ENCODE results near the gene ZNF26.
"Not testable (repeated sequence)": the region's sequence is repeated elsewhere in the genome, so short reads cannot be mapped to it uniquely, and the experiment has no call there.

The ZNF26 gene, protein sequence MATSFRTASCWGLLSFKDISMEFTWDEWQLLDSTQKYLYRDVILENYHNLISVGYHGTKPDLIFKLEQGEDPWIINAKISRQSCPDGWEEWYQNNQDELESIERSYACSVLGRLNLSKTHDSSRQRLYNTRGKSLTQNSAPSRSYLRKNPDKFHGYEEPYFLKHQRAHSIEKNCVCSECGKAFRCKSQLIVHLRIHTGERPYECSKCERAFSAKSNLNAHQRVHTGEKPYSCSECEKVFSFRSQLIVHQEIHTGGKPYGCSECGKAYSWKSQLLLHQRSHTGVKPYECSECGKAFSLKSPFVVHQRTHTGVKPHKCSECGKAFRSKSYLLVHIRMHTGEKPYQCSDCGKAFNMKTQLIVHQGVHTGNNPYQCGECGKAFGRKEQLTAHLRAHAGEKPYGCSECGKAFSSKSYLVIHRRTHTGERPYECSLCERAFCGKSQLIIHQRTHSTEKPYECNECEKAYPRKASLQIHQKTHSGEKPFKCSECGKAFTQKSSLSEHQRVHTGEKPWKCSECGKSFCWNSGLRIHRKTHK

DNA sequence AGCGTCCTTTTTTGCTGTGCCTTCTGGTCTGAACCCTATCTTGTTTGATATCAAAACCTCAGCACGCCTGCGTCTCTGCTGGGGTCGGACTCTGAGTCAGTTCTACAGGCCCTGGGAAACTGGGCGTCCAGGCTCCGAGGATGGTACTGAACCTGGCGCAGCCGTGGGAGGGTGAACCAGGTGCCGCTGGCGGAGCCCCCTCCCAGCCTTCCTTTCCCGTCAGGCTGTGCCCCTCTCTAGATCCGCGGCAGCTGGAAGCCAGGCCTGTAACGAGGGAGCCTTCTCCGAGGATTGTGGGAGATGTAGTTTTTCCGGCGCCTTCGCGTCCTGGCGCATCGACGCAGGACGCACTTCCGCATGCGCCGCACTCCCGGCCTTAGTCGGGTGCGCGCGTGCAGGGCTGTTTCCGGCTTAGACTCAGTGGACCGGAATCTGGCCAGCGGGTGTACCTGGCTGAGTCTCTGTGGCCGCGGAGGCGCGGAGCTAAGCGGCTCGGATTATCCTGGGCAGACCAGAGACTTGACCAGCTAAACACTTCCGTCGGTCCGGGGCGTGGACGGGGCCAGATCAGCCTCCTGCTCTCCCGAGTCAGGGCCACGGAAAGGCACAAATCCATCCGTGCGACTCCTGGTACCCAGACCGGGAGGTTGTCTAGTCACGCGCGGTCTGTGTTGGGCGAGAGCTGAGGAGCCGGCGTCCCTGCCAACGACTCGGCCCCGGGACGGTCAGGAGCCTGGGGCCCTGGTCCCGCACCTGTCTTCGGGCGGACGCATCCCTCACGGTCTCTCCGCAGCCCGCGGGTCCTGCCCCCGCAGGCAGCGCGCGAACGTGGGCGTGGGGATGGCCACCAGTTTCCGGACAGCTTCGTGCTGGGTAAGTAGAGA is at the start of gene ZNF26:
ZNF26 (plus strand) TSS at position 367 of the 884 bp plus-strand sequence; CDS start at position 841, 474 bp downstream.
- peak; percentile 87 for DNase-seq

DNA sequence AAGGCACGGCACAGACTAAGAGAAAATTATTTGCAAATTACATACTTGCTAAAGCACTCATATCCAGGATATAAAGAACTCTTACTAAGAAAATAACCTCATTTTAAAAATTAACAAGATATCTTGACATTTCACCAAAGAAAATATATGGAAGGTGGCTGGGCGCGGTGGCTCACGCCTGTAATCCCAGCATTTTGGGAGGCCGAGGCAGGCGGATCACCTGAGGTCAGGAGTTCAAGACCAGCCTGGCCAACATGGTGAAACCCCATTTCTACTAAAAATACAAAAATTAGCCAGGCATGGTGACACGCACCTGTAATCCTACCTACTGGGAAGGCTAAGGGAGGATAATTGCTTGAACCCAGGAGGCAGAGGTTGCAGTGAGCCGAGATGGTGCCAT is 49.2 kb upstream of the ZNF26 start:
- DNase-seq, result not testable (repeated sequence)

DNA sequence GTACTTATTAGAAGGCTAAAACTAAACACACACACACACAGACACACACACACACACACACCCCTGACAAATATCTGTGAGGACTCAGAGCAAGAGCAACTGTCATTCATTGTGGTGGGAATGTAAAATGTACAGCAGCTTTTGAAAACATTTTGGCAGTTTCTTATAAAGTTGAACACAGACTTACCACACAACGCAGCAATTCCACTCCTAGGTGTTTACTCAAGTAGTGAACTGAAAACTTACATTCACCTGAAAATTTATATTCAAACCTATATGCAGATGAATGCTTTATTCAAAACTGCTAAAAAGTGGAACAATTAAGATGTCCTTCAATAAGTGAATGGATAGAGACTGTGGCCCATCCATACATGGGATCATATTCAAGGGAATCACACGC is 48.7 kb upstream of the ZNF26 start:
- no peak for DNase-seq

DNA sequence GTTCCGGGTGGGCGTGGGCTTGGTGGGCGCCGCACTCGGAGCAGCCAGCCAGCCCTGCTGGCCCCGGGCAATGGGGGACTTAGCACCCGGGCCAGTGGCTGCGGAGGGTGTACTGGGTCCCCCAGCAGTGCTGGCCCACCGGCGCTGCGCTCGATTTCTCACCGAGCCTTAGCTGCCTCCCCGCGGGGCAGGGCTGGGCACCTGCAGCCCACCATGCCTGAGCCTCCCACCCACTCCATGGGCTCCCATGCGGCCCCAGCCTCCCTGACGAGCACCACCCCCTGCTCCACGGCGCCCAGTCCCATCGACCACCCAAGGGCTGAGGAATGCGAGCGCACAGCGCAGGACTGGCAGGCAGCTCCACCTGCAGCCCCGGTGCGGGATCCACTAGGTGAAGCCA is 47.4 kb upstream of the ZNF26 start:
- DNase-seq, result not testable (repeated sequence)

DNA sequence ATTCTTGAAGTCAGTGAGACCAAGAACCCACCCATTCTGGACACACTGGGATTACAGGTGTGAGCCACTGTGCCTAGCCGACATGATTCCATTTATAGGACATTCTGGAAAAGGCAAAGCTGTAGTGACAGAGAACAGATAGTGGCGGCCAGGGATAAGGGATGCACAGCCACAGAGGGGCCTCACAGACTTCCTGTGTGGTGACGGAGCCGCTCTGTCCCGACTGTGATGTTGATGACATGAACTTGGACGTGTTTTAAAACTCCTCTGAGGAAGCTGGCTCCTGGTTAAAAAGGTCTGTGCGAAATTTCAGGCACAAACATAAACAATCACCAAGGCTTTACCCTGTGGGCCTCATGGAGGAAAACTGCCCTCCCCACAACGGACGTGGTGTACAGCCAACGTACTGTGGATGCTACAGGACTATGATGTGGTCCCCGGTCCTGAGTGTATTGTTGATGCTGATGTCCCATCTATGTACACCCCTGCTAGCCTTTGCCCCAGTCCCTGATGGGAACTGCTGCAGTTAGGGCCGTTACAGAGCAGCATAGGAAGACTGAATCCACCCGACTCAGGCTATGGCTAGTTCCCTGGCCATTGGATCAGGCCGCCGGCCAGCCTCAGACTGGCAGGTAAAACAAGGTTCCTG is 46.0 kb upstream of the ZNF26 start:
- DNase-seq, result no peak

DNA sequence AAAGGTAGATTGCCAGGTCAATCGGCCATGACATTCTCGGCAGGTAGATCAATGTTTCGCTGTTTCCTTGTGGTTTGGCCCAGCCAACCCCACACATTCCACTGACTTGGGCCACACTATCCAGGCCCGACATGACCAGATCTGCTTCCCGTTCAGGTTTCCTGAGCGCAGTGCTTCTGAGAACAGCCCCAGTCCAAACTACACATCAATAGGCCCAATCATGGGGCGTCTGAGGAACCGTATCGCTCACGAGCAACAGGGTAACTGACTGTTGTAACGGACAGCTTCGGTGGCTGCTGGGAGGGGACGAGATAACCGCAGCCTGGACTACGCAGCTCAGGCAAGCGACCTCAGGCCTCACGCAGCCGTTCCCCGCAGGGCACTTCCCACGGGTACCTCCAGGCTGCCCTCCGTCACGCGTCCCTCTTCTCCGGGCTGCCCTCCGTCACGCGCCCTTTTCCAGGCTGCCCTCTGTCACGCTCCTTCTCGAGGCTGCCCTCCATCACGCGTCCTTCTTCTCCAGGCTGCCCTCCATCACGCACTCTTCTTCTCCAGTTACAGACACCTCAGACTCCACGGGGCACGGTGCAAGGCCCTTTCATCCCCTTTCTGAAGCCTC is 44.7 kb upstream of the ZNF26 start:
- DNase-seq, result no peak

DNA sequence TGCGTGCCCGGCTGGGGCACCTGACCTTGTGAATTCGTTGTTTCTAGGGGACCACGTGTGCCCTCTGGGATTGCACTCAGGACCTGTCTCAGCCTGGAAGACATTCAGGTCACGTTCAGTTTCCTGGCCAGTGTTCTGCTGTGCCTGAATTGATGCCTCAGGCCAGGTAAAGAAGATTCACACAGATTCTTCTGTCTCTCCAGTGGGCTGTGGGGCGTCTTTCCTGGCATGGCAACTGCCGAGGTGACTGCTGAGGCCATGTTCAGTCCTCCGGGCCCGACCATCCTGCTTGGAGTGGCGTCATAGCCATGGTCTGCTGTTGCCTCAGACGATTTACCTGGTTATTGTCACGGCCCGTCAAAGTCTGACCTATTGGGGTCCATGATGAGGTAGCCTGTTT is 43.6 kb upstream of the ZNF26 start:
- no peak for DNase-seq

DNA sequence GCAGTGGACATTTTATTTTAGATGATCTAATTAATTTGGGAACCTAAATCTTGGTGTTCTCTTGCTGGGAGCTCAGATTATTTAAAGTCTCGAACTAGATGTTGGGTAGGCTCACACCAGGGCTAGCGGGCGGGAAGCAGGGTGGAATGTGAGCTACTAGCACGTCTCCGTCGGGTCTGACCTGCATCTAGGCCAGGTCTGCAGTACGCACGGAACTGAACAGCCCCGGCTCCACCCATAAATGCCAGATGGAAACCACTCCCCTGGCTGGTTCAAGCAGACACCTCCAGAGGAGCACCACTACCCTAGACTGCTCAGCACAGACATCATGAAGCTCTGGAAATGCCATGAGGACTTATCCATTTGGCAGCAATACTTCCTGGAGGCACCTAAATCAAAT is 40.4 kb upstream of the ZNF26 start:
- DNase-seq, result no peak

DNA sequence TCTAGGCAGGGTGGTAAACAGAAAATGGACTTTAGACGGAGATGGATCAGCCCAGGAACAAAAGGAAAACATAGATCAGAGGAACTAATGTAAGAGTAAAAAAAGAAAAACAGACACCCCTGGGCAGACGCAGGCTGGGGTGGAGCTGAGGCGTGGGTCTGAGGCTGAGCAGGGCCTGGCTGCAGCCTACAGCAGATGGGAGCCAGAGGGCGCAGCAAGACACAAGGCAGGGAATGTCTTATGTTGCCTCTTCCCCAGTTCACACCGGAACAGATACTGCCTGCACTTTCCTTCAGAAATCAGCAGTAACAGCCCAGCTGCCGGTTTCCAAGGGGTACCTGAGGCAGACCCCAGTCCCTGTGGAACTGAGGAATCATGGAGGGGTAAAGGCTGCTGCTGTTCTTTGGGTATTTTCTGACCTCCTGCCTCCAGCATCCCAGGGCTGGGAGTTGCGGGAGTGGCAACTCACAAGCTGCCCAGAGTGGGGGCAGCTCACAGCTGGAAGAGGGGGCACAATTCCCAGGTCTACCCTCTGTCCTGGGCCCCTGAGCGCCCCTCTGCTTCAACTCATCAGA is 39.8 kb upstream of the ZNF26 start:
- no peak for DNase-seq

DNA sequence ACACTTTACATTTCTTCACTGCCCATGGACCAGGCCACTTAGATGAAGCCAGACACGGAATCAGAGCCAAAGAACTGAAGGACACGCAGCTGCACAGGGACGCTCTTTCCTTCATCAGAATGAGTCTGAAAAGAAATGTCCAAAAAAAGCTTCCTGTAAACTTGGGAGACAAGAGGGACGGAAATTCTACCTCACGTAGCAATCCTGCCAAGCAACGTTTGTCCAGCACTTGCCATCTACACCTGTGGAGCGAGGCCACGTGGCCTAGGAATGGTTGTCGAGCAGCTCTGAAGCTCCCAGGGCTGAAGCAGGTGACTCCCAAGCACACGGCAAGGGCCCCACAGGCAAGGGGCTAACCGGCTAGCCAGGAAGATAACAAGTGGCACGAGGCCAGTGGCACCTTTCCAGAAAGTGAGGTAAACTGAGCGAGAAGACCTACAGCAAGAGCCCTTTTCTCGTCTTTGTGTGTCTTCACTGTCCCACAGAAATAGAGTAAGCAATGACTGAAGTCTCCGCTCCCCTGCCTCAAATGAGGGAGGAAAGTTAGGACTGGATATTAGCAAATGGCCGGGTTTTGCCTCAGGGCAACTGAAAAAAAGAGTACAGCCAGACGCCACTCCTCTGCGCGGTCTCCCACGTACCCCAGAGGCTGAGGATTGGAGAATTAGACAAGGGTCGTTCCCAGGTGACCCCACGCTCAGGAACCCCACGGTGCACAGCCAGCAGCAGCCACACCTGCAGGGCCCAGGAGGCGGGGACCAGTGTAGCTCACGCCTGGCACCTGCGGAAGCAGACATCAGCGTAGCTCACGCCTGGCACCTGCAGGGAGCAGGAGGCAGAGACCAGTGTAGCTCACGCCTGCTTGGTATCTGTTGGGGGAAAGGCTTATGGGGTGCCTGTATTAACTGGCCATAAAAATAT is 37.8 kb upstream of the ZNF26 start:
- no peak for DNase-seq

DNA sequence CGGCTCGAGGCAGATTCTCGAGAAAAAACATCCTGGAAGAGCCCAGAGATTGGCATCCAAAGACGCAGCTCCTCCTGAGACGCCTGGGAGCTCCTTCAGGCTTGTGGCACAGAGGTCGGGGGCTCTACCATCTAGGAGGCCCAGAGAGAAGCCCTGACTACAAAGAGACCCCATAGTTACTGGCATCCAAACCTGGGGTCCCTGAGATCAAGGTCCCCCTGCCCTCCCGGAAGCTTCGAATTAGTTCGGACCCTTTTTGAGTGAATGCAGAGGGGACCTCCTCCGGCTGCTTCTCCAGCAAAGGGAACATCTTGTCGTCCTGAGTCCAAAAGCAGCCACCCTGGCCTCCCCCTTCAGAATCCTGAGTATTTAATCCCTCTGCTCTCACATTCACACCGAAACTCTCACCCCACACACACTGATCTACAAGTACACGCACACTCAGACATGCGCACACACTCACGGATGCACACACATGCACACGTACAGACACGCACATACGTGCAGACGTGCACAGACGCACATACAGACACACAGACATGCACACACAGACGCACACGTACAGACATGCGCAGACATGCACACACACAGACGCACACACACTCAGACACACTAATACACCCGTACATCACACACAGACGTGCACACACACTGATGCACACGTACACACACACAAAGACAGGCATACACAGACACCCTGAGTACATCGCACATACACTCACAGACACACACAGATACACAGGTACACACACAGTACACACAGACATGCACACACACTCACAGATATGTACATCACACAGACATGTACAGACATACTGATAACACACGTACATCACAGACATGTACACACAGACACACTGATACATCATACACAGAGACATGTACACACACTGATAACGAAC is 36.0 kb upstream of the ZNF26 start:
- DNase-seq, result no peak

DNA sequence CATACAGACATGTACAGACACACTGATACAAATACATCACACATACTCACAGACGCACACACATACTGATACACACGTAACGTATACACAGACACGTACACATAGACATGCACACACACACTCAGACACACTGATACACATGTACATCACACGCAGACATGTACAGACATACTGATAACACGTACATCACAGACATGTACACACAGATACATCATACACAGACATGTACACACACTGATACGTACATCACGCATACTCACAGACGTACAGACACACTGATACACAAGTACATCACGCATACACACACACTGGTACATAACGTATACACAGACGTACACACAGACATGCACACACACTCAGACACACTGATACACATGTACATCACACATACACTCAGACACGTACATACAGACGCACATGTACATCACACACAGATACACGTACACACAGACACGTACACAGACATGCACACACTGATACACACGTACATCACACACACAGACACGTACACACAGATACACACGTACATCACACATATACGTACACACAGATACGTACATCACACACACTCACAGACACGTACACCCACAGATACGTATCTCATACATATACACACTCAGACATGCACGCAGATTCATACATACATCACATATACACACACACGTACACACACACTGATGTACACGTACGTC is 35.2 kb upstream of the ZNF26 start:
- no peak for DNase-seq

DNA sequence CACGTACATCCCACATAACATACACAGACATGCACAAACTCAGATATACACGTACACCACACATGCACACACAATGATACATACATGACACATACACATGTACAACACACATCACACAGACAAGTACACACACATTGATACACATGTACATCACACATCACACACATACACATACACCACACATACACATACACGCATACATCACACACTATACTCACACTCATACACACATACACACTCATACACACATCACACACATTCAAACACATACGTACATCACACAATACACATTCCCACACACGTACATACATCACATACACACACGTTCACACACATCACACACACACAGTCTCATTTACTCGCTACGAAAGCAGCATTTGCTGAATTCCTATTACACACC is 34.5 kb upstream of the ZNF26 start:
- no peak for DNase-seq

DNA sequence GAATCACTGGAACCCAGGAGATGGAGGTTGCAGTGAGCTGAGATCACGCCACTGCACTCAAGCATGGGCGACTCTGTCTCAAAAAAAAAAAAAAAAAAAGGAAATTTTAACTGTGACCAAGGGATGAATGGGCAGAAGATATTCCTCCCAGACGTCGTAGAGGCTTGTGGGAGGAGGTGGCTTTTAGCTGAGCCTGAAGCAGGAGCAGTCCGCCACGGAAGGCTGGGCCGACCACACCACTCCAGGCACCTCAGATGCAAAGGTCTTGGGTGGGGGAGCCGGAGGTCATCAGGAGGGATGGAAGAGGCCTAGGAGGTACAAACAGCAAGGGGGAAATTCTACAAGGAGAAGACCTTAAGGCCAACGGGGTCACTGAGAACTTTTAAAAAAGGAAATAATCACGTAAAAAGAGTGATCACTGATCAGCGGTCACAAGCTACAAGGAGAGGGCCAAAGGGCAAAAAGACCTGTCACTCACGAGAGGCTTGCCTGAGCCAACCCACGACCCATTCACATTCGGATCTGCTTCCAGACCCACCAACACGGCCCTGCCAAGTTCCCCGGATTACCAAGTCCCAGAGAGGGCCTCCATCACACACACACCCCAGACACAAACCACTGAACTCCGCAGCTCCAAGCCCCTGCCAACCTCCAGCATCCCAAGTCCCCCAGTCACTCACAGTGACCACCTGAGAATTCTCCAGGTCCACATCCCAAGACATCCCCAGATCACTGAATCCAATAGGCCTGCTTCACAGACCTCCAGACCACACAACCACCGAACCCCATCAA is 33.6 kb upstream of the ZNF26 start:
- no peak for DNase-seq

DNA sequence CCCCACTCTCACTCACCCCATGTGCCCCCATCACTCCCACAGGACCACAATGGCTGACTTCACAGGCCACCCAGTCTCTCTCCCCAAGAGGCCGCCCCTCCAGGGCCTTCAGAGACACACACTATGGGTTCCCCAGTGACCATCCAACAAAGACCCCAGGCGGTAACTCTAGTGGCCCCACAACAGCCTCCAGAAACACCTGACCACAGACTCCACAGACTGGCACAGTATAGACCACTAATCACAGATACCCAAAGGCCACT is 33.1 kb upstream of the ZNF26 start:
- DNase-seq, result no peak

DNA sequence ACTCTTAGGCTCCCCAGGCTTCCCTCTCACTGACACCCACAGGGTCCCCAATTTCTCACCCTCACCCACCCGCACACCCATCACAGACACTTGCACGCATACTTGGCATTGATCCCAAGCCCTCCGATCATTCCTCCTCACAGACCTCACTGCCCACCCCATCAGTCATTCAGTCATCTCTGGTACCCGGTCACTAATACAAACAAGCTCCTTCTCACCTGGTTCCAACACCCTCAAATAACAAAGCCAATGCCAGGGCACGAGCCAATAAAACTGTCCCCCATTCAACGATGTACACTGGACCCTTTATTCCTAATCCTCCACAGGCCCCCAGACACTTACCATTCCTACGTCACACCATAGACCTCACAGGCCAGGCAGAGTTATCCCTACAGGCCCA is 32.4 kb upstream of the ZNF26 start:
- no peak for DNase-seq

DNA sequence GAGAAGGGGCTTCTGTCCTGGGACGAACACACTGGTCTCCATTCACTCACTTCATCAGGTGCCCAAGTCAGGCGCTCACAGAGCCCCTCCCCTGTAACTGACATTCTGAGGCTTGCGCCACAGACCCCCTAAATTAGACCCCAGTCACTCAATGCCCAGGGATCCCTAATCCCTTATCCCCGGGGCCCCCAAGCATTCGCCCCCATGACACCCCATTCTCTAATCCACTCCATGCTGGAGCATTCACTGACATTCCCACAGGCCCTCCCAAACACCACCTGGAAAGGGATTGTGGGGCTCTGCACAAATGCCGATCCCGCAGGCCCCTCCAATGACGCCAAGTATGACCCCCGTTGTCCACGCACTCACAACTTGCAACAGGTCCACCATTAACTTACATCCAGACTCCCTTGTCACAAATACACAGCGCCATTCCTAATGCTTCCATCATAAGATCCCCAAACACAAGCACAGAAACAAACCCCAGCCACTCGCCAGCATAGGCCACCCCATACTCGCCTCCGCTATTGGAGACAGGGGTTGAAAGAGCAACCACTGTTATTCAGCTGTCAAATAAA is 31.6 kb upstream of the ZNF26 start:
- DNase-seq, result no peak
